OCI-LY3 (cell line): ENCODE data around the gene PDCD11.

Experiments
- H2AFZ ChIP-seq: fragments of 200-600, 300-600 bp; shearing (Covaris generic); 2 replicates; pipeline ENCODE4 v1.6.0; 2014; ENCODE audit warnings: antibody characterized with exemption, low read depth, low read length
- H3K27ac ChIP-seq: fragments of 200-600, 300-600 bp; sonication (generic); 2 replicates; pipeline ENCODE4 v1.5.1; 2014; ENCODE audit warnings: mild to moderate bottlenecking, low read length, moderate library complexity, mixed read lengths
- H3K27me3 ChIP-seq: fragments of 200-600, 300-600 bp; sonication (generic); 2 replicates; pipeline ENCODE4 v1.6.1; 2014; ENCODE audit warnings: low read depth, low read length, mixed read lengths
- H3K36me3 ChIP-seq: fragments of 200-600, 300-600 bp; sonication (generic); replicated peaks from 2 replicates; pipeline ENCODE3; 2014; ENCODE audit warnings: low read depth, low read length, mixed read lengths
- H3K4me1 ChIP-seq: fragments of 300-600, 200-600 bp; sonication (generic); 2 replicates; pipeline ENCODE4 v1.6.1; 2014; ENCODE audit warnings: low read length, mixed read lengths
- H3K4me2 ChIP-seq: fragments of 200-600, 300-600 bp; sonication (generic); 2 replicates; pipeline ENCODE4 v1.6.1; 2014; ENCODE audit warnings: low read length, mixed read lengths
- H3K4me3 ChIP-seq: fragments of 300-600, 200-600 bp; sonication (generic); 2 replicates; pipeline ENCODE4 v1.5.1; 2014; ENCODE audit warnings: antibody characterized with exemption, mild to moderate bottlenecking, low read length, moderate library complexity
- H3K79me2 ChIP-seq: fragments of 300-600, 200-600 bp; shearing (Covaris generic); 2 replicates; pipeline ENCODE4 v1.6.1; 2014; ENCODE audit warnings: mild to moderate bottlenecking, low read length, mixed read lengths
- H3K9ac ChIP-seq: fragments of 300-600, 200-600 bp; shearing (Covaris generic); 2 replicates; pipeline ENCODE4 v1.6.0; 2014; ENCODE audit warnings: mild to moderate bottlenecking, low read length, moderate library complexity
- H3K9me3 ChIP-seq: fragments of 200-600, 300-600 bp; shearing (Covaris generic); 2 replicates; pipeline ENCODE4 v1.6.1; 2014; ENCODE audit warnings: low read length, mixed read lengths; ENCODE audit not compliant: insufficient read depth
- H4K20me1 ChIP-seq: fragments of 200-600, 300-600 bp; sonication (generic); 2 replicates; pipeline ENCODE4 v1.6.1; 2016; ENCODE audit warnings: low read length, mixed read lengths; ENCODE audit not compliant: insufficient read depth
- EZH2phosphoT487 ChIP-seq: fragments of 200-600 bp; shearing (Covaris generic); IDR thresholded peaks from 2 replicates; pipeline ENCODE4 v1.6.1; 2018; ENCODE audit warnings: antibody characterized with exemption, mixed run types, low read depth
- TF ChIP-seq, protein P1 (sequence below): fragments of 200-600, 300-600 bp; sonication (generic); IDR thresholded peaks from 2 replicates; pipeline ENCODE4 v1.5.1; 2014; ENCODE audit warnings: antibody characterized with exemption, low read length, low read depth

PDCD11 gene

GRCh38 chr10:103445767-103446567 lies 49.5 kb downstream of the PDCD11 start:
- Histone ChIP-seq H3K79me2 (no peaks in the 10 kb centered on the region), H3K9me3 (no peaks in the 10 kb centered on the region), H3K4me3 (no peak overlapping the region), H3K4me2 (no peak overlapping the region), H2AFZ (no peak overlapping the region), H3K36me3 (peaks cover 20% of the 10 kb centered on the region), H3K4me1 (no peaks in the 10 kb centered on the region), H4K20me1 (no peaks in the 10 kb centered on the region), H3K9ac (no peak overlapping the region), H3K27ac (no peak overlapping the region), H3K27me3 (no peaks in the 10 kb centered on the region)
- no peak for TF ChIP-seq EZH2phosphoT487
- TF ChIP-seq, protein P1, sequence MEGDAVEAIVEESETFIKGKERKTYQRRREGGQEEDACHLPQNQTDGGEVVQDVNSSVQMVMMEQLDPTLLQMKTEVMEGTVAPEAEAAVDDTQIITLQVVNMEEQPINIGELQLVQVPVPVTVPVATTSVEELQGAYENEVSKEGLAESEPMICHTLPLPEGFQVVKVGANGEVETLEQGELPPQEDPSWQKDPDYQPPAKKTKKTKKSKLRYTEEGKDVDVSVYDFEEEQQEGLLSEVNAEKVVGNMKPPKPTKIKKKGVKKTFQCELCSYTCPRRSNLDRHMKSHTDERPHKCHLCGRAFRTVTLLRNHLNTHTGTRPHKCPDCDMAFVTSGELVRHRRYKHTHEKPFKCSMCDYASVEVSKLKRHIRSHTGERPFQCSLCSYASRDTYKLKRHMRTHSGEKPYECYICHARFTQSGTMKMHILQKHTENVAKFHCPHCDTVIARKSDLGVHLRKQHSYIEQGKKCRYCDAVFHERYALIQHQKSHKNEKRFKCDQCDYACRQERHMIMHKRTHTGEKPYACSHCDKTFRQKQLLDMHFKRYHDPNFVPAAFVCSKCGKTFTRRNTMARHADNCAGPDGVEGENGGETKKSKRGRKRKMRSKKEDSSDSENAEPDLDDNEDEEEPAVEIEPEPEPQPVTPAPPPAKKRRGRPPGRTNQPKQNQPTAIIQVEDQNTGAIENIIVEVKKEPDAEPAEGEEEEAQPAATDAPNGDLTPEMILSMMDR = no peak

DNA sequence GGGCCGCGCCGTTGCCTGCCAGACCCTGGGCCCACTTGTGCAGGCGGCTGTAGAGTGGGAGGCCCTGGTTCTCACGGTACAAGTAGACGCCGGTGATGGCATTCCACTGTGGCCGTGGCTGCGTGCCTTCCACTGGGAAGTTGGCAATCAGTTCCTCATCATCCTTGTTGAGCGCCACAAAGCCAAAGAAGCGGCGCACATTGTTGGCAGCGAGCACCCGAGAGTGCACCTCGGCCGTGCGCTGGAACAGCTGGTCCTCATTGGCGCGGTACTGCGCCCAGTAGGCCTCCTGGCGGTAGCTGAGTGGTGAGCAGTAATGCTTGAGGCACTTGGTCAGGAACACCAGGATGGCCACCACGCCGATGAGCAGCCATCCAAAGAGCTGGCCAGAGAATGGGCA lies 50.8 kb downstream of the PDCD11 start:
- Histone ChIP-seq H3K4me2 (no peak overlapping the region), H3K27me3 (no peaks in the 10 kb centered on the region), H3K4me1 (no peaks in the 10 kb centered on the region; the same call in 1 of the 2 replicates), H3K9me3 (no peaks in the 10 kb centered on the region), H3K27ac (no peak overlapping the region), H3K36me3 (peaks cover 20% of the 10 kb centered on the region), H4K20me1 (no peaks in the 10 kb centered on the region), H3K4me3 (no peak overlapping the region), H3K9ac (no peak overlapping the region), H3K79me2 (no peaks in the 10 kb centered on the region), H2AFZ (no peak overlapping the region)
- TF ChIP-seq EZH2phosphoT487 = no peak
- TF ChIP-seq, protein P1 = no peak

DNA sequence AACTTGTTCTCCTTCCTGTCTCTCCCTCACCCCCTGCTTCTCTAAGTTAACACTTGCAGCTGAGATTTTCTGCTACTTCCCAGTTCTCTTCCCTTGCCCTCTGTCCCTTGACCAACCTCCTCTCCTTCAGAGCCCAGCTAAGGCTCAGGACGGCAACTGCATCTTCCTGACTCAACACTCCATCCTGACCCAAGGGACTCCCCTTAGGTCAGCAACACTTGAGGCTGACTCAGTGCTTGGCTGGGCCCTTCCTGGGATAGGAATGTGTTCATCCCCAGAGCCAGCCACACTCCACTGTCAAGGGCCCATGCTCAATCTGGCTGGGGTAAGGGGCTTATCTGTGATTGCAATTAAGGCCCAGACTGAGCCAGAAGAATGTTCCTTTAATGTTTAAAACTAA lies 52.3 kb downstream of the PDCD11 start:
- Histone ChIP-seq H3K4me1 (peaks cover 4% of the 10 kb centered on the region; the same call in 1 of the 2 replicates), H3K27ac (no peak overlapping the region), H3K27me3 (no peaks in the 10 kb centered on the region), H4K20me1 (no peaks in the 10 kb centered on the region), H2AFZ (no peak overlapping the region), H3K79me2 (no peaks in the 10 kb centered on the region), H3K4me3 (no peak overlapping the region), H3K9me3 (no peaks in the 10 kb centered on the region), H3K9ac (no peak overlapping the region), H3K4me2 (no peak overlapping the region), H3K36me3 (peaks cover 16% of the 10 kb centered on the region)
- TF ChIP-seq, protein P1 = no peak
- TF ChIP-seq EZH2phosphoT487 = no peak

- H3K4me2 ChIP-seq = no peak overlapping the region
- peaks cover 4% of the 10 kb centered on the region; the same call in 1 of the 2 replicates for H3K4me1 ChIP-seq
- peaks cover 16% of the 10 kb centered on the region for H3K36me3 ChIP-seq
- H3K9me3 ChIP-seq = no peaks in the 10 kb centered on the region
- no peak overlapping the region for H3K4me3 ChIP-seq
- no peak for TF ChIP-seq EZH2phosphoT487
- TF ChIP-seq, protein P1 = no peak
- H3K27ac ChIP-seq = no peak overlapping the region
- no peak overlapping the region for H2AFZ ChIP-seq
- H3K27me3 ChIP-seq = no peaks in the 10 kb centered on the region
- H3K9ac ChIP-seq = no peak overlapping the region
- no peaks in the 10 kb centered on the region for H4K20me1 ChIP-seq
- no peaks in the 10 kb centered on the region for H3K79me2 ChIP-seq
Observed at GRCh38 chr10:103449208-103450144, 53.0 kb downstream of the PDCD11 start.
